ENCODE measurements around the gene ENTREP1.

Gene ENTREP1

DNA sequence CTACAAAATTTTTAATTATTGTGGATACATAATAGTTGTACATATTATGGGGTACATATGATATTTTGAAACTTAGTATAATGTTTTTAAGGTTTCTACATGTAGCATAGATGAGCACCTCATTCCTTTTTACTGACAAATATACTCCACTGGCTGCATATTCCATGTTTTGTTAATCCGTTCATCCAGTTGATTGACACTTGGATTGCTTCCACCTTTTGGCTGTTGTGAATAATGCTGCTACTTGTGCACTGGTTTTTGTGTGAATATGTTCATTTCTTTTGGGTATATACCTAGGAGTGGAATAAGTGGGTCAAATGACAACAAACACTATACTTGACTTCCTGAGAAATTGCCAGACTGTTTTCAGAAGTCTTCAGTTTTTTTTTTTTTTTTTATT, 2.8 kb upstream of the ENTREP1 start:
- DNase-seq = no peak

DNA sequence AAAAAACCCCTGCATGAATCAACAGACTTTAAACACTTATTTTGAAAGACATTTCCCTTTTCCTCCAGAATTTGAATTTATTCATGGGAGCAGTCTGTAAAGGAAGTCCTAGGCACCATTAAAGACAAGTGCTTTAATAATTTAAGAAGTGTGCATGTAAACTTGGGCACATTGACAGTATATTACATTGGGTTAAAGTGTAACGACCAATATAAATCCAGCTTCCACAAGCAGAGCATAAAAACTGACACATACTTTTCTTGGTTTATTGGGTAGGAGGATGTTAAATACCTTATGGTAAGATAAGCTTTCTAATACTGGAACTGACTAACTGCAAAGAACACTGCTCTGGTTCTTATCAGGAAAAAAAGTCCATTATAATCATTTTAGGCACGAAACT, 1.2 kb upstream of the ENTREP1 start:
- no peak for DNase-seq

DNA sequence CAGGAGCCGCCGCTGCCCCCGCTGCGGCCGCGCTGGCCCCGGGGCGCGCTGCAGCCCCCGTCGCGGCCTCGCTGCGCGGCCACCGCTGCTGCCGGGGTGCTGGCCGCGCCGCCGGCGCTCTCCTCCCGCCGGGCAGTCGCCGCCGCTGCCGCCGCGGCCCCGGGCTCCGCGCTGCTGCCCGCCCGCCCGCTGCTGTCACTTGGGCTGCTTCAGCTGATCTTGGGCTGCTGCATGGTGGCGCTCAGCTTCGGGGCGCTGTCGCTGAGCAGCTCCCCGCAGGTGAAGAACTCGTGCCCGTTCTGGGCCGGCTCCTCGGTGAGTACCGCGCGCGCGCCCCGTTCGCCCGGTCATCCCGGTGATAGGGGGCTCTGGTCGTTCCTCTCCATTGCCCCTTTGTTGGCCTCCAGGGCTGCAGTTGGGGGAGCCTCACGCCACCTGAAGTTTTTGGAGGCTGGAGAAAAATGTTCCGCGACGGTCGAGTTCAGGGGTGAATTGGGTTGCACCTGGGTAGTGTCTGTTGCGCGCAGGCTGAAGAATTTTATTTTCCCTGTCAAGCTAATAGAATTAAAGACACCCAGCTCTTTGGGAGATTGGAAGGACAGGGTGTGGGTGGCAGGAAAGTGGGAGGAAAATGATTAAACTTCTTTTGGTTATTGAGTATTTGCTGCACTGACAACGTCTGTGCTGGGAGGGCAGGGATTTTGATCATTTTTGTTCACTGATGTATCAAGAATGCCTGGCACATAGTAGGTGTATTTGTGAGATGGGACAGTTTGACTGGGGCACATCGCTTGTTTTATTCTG, 596 bp downstream of the ENTREP1 start:
- no peak for DNase-seq

DNA sequence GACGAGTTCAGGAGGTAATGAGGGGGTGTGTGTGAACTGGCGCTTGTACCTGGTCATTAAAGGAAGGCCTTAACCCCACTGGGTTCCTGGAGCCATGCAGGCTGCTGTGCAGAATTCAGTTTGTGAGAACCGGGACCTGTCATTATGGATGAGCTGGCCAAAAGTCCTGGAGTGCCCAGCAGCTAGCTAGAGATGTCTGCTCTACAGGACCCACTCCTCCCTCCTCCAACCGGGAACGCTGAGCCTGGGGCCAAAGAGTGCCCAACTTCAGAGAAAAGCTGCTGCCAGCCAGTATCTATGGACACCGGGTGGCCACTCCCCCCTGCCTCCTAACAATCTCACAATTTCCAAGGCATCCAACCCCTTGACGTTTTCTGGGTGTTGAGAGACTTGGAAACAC, 1.2 kb downstream of the ENTREP1 start:
- no peak for DNase-seq

- DNase-seq = no peak
These were observed 5.6 kb downstream of the ENTREP1 start for GRCh38 chr9:69330580-69330979.

DNA sequence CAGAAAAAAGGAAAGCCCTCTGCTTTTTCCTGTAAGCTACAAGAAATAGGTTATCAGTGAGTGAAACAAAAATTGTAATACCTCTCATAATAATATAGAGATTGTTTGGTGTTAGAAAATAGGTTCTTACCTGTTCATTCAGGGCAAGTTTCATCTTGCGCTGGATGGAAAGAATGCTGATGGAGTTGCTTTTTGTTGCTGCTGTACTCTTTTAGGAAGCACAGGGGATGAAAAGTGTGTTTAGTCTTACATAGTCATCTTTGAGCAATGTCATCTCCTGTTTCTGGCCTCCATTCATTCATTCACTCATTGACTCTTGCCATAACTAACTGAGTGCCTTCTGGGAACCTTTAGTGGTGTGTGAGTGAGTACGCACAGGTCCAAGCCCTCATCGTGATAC, 6.4 kb downstream of the ENTREP1 start:
- DNase-seq = no peak

GRCh38 chr9:69332067-69332685, 7.2 kb downstream of the ENTREP1 start:
- DNase-seq = no peak

DNA sequence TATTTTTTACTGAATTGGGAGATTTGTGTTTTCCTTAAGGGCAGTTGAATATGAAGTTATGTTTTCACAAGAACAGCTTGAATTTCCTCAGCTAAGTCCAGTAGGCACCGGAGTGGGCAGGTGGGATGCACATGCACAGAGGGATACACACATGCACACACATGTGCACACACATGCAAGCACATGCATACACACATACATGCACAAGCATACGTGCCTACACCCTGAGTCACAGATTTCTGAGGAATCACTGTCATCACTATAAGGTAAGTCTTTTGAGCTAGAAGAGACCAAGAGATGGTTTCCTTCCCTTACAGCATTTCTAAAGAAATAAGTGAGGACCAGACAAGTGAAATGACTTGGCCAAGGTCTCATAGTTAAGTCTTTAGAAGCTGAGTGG, 8.7 kb downstream of the ENTREP1 start:
- no peak for DNase-seq

DNA sequence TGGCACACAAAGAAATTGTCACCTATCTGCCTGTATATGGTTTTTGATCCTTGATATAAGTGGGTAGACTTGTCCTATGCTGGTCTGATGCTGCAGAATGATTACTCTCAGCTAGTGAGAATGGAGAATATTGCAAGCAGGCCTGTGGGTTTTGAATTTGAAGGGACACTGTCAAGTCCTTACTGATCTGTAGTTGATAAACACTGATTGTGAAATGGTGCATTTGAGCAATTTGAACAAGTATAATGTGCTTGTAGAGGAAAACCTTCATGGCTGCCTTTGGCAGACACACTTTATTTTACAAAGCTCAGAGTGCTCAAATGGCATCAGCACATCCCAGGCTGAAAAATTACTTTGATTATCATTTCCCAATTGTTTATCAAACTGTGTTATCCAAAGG, 9.3 kb downstream of the ENTREP1 start:
- DNase-seq = no peak

- DNase-seq = no peak
These were observed 14.6 kb downstream of the ENTREP1 start for GRCh38 chr9:69339620-69340019.

DNA sequence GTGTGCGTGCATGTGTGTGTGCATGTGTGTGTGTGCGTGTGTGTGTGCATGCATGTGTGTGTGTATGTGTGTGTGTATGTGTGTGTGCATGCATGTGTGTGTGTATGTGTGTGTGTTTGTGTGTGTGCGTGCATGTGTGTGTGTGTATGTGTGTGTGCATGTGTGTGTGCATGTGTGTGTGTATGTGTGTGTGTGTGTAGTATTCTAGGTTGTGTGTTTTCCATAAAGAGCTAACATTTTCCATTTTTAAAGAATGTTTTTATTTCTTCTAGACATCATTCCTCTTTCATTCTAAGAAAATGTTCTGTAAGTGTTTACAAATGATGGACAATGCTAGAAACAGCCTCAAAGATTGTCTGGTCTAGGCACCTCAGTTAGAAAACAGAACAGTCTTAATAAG, 15.6 kb downstream of the ENTREP1 start:
- DNase-seq = no peak

- no peak for DNase-seq
These were observed 17.8 kb downstream of the ENTREP1 start for GRCh38 chr9:69342769-69343168.

GRCh38 chr9:69344459-69344858, 19.4 kb downstream of the ENTREP1 start:
- no peak for DNase-seq

- DNase-seq = no peak
These were observed 21.8 kb downstream of the ENTREP1 start for GRCh38 chr9:69346596-69347390.

DNA sequence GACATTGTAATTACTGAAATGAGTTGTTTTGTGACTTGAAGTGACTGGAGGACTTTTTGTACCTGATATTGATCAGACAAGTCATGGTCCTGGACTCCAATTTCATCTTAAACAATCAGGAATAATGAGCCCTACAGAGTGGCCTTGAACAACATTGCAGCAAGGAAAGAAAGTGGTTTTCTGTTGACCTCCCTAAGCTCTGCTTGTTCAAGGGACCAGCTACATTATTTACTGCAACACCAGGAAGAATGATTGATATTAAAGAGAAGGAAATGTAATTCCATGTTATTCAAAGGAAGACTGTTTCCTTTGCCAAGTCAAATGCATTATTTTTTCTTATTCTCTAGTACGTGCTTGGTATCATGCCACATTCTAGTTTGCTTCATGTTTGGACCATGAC, 22.6 kb downstream of the ENTREP1 start:
- DNase-seq = no peak

DNA sequence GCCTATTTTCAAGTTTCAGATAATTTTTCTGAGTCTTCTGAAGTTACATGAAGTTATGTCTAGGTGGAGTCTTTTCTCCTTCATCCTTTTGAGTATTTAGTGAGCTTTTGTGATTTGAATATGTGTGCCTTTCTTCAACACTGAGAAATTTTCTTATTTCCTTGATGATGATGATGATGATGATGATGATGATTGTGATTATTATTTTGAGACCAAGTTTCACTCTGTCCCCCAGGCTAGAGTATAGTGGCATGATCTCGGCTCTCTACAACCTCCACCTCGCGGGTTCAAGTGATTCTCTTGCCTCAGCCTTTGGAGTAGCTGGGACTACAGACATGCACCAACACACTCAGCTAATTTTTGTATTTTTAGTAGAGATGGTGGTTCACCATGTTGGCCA, 26.2 kb downstream of the ENTREP1 start:
- no peak for DNase-seq

- no peak for DNase-seq
These were observed 30.2 kb downstream of the ENTREP1 start for GRCh38 chr9:69355232-69355631.

GRCh38 chr9:69357030-69357775, 32.2 kb downstream of the ENTREP1 start:
- DNase-seq = no peak

DNA sequence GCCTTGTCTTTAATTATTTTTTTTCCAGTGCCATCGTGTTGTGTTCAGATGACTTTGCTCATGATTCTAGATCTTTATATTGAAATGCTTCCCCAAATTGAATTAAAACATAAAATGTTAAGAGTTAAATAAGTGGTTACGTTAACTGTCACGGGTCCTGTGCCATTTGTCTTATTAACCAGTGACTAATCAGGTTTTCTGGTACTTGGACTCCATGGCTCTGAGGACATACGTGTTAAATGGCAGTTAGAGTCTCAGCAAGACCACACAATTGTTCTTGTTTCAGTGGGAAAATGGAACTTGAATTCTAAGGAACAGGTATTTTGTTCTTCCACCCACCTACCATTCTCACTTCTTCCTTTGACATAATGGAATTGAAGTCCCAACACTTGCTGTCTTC, 32.8 kb downstream of the ENTREP1 start:
- DNase-seq = no peak

DNA sequence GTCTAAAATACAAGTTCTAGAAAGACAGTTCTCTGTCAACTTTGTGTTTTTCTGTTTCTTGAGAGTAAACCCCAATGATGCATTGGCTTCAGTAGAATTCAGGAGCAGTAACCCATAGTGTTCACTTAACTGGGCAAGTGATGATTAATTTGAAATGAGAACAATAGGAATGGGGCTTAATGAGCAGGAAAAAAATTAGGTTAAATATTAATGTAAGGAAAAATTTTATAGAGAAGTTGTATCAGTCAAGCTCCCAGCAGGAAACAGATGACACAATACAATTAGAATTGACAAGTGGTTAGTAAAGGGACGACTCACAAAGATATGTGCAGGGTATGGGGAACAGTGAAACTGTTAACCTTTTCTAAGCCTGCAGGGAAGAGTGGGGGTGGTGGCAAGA, 38.2 kb downstream of the ENTREP1 start:
- DNase-seq = no peak

- no peak for DNase-seq
These were observed 39.6 kb downstream of the ENTREP1 start for GRCh38 chr9:69364510-69365150.

- DNase-seq = no peak
These were observed 45.4 kb downstream of the ENTREP1 start for GRCh38 chr9:69370430-69370829.

- DNase-seq = no peak
These were observed 46.0 kb downstream of the ENTREP1 start for GRCh38 chr9:69371001-69371400.
